ENCODE measurements around the gene LASP1NB.

Gene LASP1NB

DNA sequence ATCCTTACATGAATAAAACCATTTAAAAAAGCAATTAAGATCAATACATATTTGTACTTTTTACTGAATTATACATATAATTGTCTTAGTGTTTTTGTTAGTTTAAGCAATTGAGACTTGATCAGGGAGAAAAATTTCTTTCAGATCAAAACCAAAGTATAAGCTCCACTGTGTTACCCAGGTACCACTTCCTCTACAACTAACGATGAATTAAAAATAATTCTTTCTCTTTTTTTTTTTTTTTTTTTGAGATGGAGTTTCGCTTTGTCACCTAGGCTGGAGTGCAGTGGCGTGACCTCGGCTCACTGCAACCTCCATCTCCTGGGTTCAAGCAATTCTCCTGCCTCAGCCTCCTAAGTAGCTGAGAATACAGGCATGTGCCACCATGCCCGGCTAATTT lies 35.0 kb downstream of the LASP1NB start:
- no peak overlapping the region for H3K4me3 Mint-ChIP-seq
- no peak for ATAC-seq (ENCODE audit: low read depth)
- H3K4me1 Mint-ChIP-seq = no peaks in the 10 kb centered on the region
- H3K27me3 Mint-ChIP-seq = no peaks in the 10 kb centered on the region
- intact Hi-C loops (cut with micrococcal nuclease) = no loop called here
- H3K36me3 Mint-ChIP-seq (ENCODE audit: low read depth) = no peaks in the 10 kb centered on the region
- DNase-seq = no peak
- TF ChIP-seq, protein P1, sequence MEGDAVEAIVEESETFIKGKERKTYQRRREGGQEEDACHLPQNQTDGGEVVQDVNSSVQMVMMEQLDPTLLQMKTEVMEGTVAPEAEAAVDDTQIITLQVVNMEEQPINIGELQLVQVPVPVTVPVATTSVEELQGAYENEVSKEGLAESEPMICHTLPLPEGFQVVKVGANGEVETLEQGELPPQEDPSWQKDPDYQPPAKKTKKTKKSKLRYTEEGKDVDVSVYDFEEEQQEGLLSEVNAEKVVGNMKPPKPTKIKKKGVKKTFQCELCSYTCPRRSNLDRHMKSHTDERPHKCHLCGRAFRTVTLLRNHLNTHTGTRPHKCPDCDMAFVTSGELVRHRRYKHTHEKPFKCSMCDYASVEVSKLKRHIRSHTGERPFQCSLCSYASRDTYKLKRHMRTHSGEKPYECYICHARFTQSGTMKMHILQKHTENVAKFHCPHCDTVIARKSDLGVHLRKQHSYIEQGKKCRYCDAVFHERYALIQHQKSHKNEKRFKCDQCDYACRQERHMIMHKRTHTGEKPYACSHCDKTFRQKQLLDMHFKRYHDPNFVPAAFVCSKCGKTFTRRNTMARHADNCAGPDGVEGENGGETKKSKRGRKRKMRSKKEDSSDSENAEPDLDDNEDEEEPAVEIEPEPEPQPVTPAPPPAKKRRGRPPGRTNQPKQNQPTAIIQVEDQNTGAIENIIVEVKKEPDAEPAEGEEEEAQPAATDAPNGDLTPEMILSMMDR (IDR thresholded peaks at IDR 0.05) = no peak
- no peak overlapping the region for H3K27ac Mint-ChIP-seq
- H3K9me3 Mint-ChIP-seq = no peaks in the 10 kb centered on the region
- POLR2A ChIA-PET = interaction anchor here (0.7 kb wide), 1 partner anchor 424 kb away, joined by 5 read pairs; no protein-coding TSS in a partner anchor
- CTCF ChIA-PET = no interaction called here

DNA sequence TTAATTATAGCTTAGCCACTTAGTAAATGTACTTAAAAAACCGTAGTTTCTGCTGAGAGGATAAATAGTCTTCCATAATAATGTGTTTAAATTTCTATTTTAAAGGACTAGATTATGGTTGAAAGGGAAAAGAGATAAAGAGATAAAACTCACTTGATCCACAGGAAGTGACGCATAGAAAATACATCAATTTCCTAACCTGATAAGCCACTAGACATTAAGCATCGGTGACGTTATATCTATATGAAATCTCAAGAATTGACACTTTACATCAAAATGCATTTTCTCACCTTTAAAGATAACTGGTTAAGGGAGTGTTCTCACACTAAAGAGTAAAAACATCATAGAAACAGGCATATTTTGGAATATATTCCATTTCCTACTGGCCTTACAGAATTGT lies 36.0 kb downstream of the LASP1NB start:
- intact Hi-C loops (cut with micrococcal nuclease) = no loop called here
- no peaks in the 10 kb centered on the region for H3K9me3 Mint-ChIP-seq
- ATAC-seq (ENCODE audit: low read depth) = no peak
- no peak for DNase-seq
- CTCF ChIA-PET = no interaction called here
- POLR2A ChIA-PET = interaction anchor here (0.7 kb wide), 1 partner anchor 107 kb away, joined by 3 read pairs; no protein-coding TSS in a partner anchor
- TF ChIP-seq, protein P1 (IDR thresholded peaks at IDR 0.05) = no peak
- no peaks in the 10 kb centered on the region for H3K4me1 Mint-ChIP-seq
- no peak overlapping the region for H3K4me3 Mint-ChIP-seq
- H3K27ac Mint-ChIP-seq = no peak overlapping the region
- H3K36me3 Mint-ChIP-seq (ENCODE audit: low read depth) = no peaks in the 10 kb centered on the region
- no peaks in the 10 kb centered on the region for H3K27me3 Mint-ChIP-seq

DNA sequence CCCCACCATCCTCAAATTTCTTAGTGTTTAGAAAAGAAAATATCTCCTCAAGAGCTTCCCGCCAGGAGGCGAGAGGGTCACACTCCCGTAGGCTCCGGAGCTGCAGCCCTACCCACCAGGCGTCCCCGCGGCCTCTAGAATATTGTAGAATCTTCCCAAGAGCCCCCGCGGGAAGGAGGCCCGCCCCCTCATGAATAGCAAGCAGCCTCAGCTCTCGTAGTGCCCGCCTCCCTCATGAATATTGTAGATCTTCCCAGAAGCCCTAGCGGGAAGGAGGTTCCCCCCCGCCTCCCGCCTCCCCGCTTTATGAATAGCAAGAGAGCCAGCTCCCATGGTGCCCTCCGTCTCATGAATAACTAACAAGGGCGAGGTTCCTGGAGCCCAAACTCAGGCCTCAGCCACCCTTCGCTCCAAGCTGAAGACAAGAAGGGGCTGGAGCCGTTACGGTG lies 41.9 kb downstream of the LASP1NB start, which contains the start of gene FBXO47:
TSS of gene FBXO47 (minus strand) at position 114 of the 449 bp plus-strand sequence. CDS start 4,378 bp downstream, outside the sequence.
- DNase-seq (peak; percentile 64), ATAC-seq (ENCODE audit: low read depth) (peak; percentile 99)
- ChIA-PET POLR2A (interaction anchor here (0.6 to 2.6 kb wide), 20 partner anchors 15 to 484 kb away, joined by 3 to 40 read pairs (median 4); partner anchors contain the start of genes LASP1, MED1, RPL19 and RPL23), CTCF (interaction anchor here (0.9 to 1.0 kb wide), 3 partner anchors 16 to 197 kb away, joined by 3 to 10 read pairs (median 3); no protein-coding TSS in a partner anchor)
- TF ChIP-seq, protein P1 (IDR thresholded peaks at IDR 0.05) = no peak
- Mint-ChIP-seq H3K9me3 (no peaks in the 10 kb centered on the region), H3K4me3 (peak within 1 kb of the TSS; percentile 78), H3K27ac (peak within 1 kb of the TSS; percentile 85), H3K27me3 (no peaks in the 10 kb centered on the region), H3K36me3 (ENCODE audit: low read depth) (no peaks in the 10 kb centered on the region), H3K4me1 (peaks cover 10% of the 10 kb centered on the region)
- intact Hi-C loops (cut with micrococcal nuclease) = loop anchor here (1.0 to 5.0 kb wide), 3 partner anchors 97 to 185 kb away; partner anchors contain the start of genes CWC25, LASP1 and PLXDC1

GRCh38 chr17:38969281-38969680 lies 43.9 kb downstream of the LASP1NB start:
- POLR2A ChIA-PET = interaction anchor here (0.8 to 2.6 kb wide), 2 partner anchors 100 to 144 kb away, joined by 8 to 40 read pairs; partner anchors contain the start of genes CWC25 and LASP1
- Mint-ChIP-seq H3K36me3 (ENCODE audit: low read depth) (no peaks in the 10 kb centered on the region), H3K27me3 (no peaks in the 10 kb centered on the region), H3K9me3 (no peaks in the 10 kb centered on the region), H3K27ac (no peak overlapping the region), H3K4me3 (no peak overlapping the region), H3K4me1 (peaks cover 10% of the 10 kb centered on the region)
- CTCF ChIA-PET = no interaction called here
- intact Hi-C loops (cut with micrococcal nuclease) = loop anchor here (5.0 kb wide), 1 partner anchor 183 kb away; the partner anchor contains the start of gene PLXDC1
- TF ChIP-seq, protein P1 (IDR thresholded peaks at IDR 0.05) = no peak
- ATAC-seq (ENCODE audit: low read depth) = no peak
- no peak for DNase-seq

GRCh38 chr17:38970128-38970527 lies 44.7 kb downstream of the LASP1NB start:
- peaks cover 2% of the 10 kb centered on the region for H3K27me3 Mint-ChIP-seq
- CTCF ChIA-PET = no interaction called here

More at GRCh38 chr17:38970128-38970527, 44.7 kb downstream of the LASP1NB start:
- POLR2A ChIA-PET = no interaction called here
- intact Hi-C loops (cut with micrococcal nuclease) = no loop called here
- Mint-ChIP-seq H3K9me3 (no peaks in the 10 kb centered on the region), H3K36me3 (ENCODE audit: low read depth) (no peaks in the 10 kb centered on the region), H3K4me3 (no peak overlapping the region), H3K27ac (no peak overlapping the region), H3K4me1 (peaks cover 10% of the 10 kb centered on the region)
- ATAC-seq (ENCODE audit: low read depth) (no peak), DNase-seq (no peak)
- TF ChIP-seq, protein P1 (IDR thresholded peaks at IDR 0.05) = no peak

Measured in activated B cell treated with CpG ODN at 0.5 μM for 24 hours (primary cell).